D721Med (cell line): ENCODE measurements around the gene NUS1.
"Not testable (repeated sequence)": the region's sequence is repeated elsewhere in the genome, so short reads cannot be mapped to it uniquely, and the experiment has no call there.

Experiments used
- DNase-seq: peaks from one replicate; pipeline ENCODE4 v3.0.0; 2011; ENCODE audit warnings: low spot score; ENCODE audit not compliant: insufficient read length
- FAIRE-seq: peaks from 2 replicates; lab custom pipeline; 2011; peaks lifted over from hg19 to GRCh38; lab: Jason Lieb, UNC
- TF ChIP-seq, protein P1 (sequence below): IDR thresholded peaks from 2 replicates; pipeline ENCODE4 v1.5.1; 2012; ENCODE audit warnings: mild to moderate bottlenecking, control low read depth; ENCODE audit not compliant: insufficient read depth; ENCODE audit errors: missing control alignments

The NUS1 gene

DNA sequence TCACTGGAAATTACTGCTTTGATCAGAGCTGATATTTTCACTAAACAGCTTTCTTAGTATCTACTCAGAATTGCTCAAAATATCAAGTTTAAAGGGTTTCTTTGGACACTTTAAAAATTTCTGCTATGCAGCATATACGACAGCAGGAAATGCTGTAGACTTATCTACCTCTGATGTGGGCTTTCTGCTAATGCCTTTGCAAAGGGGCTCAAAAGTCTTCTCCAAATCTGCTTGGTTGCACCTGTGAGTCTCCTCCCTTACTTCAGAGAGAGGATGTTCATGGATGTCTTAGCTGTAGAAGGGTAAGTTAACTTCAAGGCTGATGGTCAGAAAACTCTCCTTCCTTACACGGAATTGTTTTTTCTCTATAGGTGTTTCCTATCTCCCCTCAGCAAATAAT is 19.9 kb upstream of the NUS1 start:
- no peak for DNase-seq
- FAIRE-seq, result no peak
- TF ChIP-seq, protein P1, sequence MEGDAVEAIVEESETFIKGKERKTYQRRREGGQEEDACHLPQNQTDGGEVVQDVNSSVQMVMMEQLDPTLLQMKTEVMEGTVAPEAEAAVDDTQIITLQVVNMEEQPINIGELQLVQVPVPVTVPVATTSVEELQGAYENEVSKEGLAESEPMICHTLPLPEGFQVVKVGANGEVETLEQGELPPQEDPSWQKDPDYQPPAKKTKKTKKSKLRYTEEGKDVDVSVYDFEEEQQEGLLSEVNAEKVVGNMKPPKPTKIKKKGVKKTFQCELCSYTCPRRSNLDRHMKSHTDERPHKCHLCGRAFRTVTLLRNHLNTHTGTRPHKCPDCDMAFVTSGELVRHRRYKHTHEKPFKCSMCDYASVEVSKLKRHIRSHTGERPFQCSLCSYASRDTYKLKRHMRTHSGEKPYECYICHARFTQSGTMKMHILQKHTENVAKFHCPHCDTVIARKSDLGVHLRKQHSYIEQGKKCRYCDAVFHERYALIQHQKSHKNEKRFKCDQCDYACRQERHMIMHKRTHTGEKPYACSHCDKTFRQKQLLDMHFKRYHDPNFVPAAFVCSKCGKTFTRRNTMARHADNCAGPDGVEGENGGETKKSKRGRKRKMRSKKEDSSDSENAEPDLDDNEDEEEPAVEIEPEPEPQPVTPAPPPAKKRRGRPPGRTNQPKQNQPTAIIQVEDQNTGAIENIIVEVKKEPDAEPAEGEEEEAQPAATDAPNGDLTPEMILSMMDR, result no peak

DNA sequence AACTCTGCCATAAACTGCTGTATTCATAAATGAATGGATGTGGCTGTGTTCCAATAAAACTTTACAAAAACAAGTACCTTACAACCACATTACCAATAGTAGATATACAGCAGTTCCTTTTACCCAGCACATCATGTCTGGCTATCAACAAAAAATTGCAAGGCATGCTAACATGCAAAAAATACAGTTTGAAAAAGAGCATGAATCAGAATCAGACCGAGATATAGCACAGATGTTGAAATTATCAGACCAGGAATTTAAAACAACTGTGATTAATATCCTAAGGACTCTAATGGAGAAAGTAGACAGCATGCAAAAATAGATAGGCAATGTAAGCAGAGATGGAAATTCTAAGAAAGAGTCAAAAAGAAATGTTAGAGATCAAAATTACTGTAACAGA is 8.4 kb upstream of the NUS1 start:
- FAIRE-seq, result no peak
- TF ChIP-seq, protein P1, result no peak
- no peak for DNase-seq

DNA sequence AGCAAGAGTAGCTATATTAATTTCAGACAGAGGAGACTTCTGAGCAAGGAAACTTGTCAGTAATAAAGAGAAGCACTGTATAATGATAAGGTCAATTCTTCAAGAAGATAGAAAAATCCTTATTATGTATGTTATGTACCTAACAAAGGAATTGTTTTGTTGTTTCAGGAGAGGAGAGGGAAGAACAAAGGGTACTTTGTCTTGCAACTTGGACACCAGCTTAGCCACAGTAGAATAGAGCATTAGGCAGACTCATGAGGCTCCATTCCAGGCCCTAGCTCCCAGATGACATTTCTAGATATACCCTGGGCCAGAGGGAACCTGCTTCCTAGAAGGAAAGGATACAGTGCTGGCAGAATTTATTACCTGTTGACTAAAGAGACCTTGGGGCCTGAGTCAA is 6.5 kb upstream of the NUS1 start:
- TF ChIP-seq, protein P1, result no peak
- no peak for FAIRE-seq
- DNase-seq, result no peak

DNA sequence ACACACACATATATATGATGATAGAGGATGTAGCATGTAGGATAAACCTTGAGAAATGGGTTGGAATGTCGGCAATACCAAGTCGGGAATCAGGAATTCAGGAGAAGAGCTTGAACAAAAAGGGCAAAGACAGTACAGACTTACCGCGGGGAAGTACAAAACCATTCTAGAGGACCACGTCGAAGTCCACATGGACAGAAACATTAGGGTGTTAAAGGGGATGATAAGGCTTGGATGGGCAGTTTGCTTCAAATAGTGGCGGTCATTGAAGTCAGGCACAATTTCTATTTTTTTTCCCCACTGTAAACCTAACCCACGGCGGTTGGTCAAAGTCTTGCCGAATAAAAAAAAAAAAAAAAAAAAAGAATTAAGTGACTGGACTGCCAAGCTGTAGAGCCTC is 766 bp upstream of the NUS1 start:
- DNase-seq, result no peak
- TF ChIP-seq, protein P1, result no peak
- FAIRE-seq, result no peak

DNA sequence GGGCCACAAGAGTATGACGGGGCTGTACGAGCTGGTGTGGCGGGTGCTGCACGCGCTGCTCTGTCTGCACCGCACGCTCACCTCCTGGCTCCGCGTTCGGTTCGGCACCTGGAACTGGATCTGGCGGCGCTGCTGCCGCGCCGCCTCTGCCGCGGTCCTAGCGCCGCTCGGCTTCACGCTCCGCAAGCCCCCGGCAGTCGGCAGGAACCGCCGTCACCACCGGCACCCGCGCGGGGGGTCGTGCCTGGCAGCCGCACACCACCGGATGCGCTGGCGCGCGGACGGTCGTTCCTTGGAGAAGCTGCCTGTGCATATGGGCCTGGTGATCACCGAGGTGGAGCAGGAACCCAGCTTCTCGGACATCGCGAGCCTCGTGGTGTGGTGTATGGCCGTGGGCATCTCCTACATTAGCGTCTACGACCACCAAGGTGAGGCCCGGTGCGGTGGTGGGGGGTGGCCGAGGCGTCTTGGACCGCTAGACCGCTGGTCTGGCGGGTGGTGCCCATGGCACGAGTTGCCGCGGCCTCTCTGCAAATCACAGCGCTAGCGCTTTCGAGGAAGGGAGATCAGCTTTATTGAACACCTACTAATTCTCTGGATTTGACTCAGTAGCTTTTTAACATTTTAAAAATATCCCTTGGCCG is 511 bp downstream of the NUS1 start:
- not testable (repeated sequence) for DNase-seq, FAIRE-seq

DNA sequence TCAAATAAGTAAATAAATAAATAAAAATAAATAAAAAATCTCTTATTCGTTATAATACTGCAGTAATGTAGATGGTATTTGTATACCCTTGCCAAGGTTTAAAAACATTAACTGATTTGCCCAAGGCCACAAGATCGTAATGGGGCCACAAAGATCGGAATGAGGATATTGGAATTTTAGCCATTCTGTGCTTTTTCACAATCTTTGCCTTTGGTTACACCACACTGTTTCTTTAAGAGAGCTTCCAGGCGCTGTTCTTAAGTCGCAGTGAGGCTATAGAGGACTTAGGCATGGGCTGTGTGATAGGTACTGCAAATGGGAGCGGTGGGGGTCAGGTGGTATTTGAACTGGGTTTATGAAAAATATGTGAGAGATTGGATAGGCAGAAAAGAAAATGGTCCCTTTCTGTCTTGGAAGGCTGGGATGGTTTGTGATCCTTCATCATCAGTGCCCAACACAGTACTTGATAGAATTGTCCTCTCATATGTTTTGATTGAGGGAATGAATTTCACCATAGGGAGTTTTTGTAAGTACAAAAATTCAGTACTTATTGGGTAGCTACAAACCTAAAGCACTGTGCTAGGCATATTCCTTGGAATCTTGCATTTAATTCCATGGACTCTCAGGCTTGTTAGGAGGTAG is 1.4 kb downstream of the NUS1 start:
- TF ChIP-seq, protein P1, result no peak
- FAIRE-seq, result no peak
- no peak for DNase-seq

DNA sequence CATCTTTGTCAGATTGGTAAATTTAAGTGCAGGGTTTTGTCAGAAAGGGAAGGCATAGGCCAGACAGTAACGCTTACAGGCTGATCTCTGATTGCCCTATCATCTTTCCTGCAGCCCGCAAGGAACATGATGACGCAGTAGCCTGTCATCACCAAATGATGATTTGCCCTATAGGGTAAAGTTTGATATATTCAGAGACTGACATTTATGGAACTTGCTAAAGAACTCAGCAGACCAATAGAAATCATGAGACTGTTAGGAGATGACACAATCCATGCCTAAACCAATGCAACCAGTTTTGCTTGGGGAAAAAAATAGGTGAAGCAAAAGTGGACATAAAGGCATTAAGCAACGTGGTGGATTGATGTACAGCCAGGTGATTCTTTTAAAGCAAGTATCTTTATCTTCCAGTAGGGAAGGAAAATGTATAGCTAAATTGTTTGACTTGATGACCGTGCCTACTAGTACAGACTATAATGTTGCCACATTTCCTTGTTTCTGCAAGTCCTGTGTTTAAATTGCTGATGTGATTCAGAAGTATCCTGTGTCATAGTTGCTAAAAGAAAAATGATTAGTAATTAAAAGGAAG is 2.4 kb downstream of the NUS1 start:
- DNase-seq (no peak), FAIRE-seq (no peak)

More for the DNA sequence above, 2.4 kb downstream of the NUS1 start:
- TF ChIP-seq, protein P1, result no peak
